HepG2 (cell line): ENCODE data around the gene RAC3. TPM values are rescaled to one million over a fixed set of nuclear protein-coding genes. Genes with fewer than 3 reads are reported as not detected.
A peak's percentile ranks its signal among the peaks of the same experiment; 100 is the strongest.

Experiments
- ATAC-seq: fragments of 200-7000 bp; cut with Tn5 transposase; 3 replicates; pipeline ENCODE4 v1.9.1; 2020; ENCODE audit warnings: mild to moderate bottlenecking, moderate library complexity
- BruUV-seq: library from RNA; stranded (reverse); fragments of 400-500 nt; replicated peaks from 2 replicates; lab custom pipeline; 2021; lab: Mats Ljungman, UMichigan
- CTCF ChIA-PET: fragments of 300-600 bp; formaldehyde crosslinking; extraction: SDS; loops from one replicate; lab custom pipeline; 2021; ENCODE audit warnings: low total read pairs, inconsistent platforms, low intra/inter-chr PET ratio; lab: Yijun Ruan, JAX
- POLR2A ChIA-PET: fragments of 350-600 bp; sonication (Branson Sonifier 250); formaldehyde crosslinking; loops from one replicate; lab custom pipeline; 2020; ENCODE audit warnings: antibody characterized with exemption, inconsistent platforms; lab: Yijun Ruan, JAX
- DNase-seq: peaks from one replicate; pipeline ENCODE4 v3.0.0-alpha.2; 2015; ENCODE audit warnings: low spot score
- FAIRE-seq: peaks from 3 replicates; lab custom pipeline; 2011; peaks lifted over from hg19 to GRCh38; lab: Jason Lieb, UNC
- H2AFZ ChIP-seq: one replicate; pipeline ENCODE4 v1.6.1; 2011; ENCODE audit warnings: low read length, inconsistent platforms
- H3K27ac ChIP-seq: fragments of 300-600 bp; 3 replicates; pipeline ENCODE4 v1.8.0; 2011; ENCODE audit warnings: mixed run types, mild to moderate bottlenecking, mixed read lengths, low read length, inconsistent platforms; ENCODE audit not compliant: insufficient read depth; ENCODE audit errors: extremely low read length
- H3K27me3 ChIP-seq, 2 experiments: fragments of 200-600 bp in 1 of 2; 2 replicates in 1 of 2; 3 replicates in 1 of 2; pipeline versions ENCODE4 v1.6.0 to v1.8.0; 2011; ENCODE audit warnings: low read length in 2 of 2, mild to moderate bottlenecking in 2 of 2, moderate library complexity in 2 of 2, inconsistent platforms in 1 of 2; ENCODE audit not compliant: insufficient read depth in 2 of 2, control insufficient read depth in 1 of 2
- H3K36me3 ChIP-seq, 2 experiments: fragments of 200-600 bp in 1 of 2; replicated peaks in 1 of 2; 2 replicates in 1 of 2; 3 replicates in 1 of 2; pipeline versions ENCODE4 v1.5.1 to v1.8.0; 2011; ENCODE audit warnings: low read length in 2 of 2, inconsistent platforms in 1 of 2; ENCODE audit not compliant: insufficient read depth in 2 of 2, control insufficient read depth in 1 of 2
- H3K4me1 ChIP-seq: 2 replicates; pipeline ENCODE4 v1.5.1; 2012; ENCODE audit warnings: low read length, inconsistent platforms; ENCODE audit not compliant: insufficient read depth
- H3K4me2 ChIP-seq: 2 replicates; pipeline ENCODE4 v1.6.0; 2011; ENCODE audit warnings: low read depth, low read length, inconsistent platforms
- H3K4me3 ChIP-seq, 3 experiments: fragments of 200-600 bp in 1 of 3; sonication (generic), shearing (Covaris generic) in 1 of 3; replicated peaks in 1 of 3; 2 replicates each; pipeline ENCODE4 v1.5.1; 2011 to 2016; ENCODE audit warnings: low read length in 3 of 3, inconsistent platforms in 2 of 3, low read depth in 2 of 3, mild to moderate bottlenecking in 2 of 3, control low read depth in 1 of 3, mixed read lengths in 1 of 3; ENCODE audit not compliant: insufficient read depth in 1 of 3
- H3K79me2 ChIP-seq: one replicate; pipeline ENCODE4 v1.6.1; 2011; ENCODE audit warnings: low read length, inconsistent platforms; ENCODE audit not compliant: insufficient read depth
- H3K9ac ChIP-seq: 2 replicates; pipeline ENCODE4 v1.6.0; 2011; ENCODE audit warnings: mild to moderate bottlenecking, low read depth, low read length, inconsistent platforms; ENCODE audit not compliant: insufficient read depth
- H3K9me3 ChIP-seq: 2 replicates; pipeline ENCODE4 v1.5.1; 2012; ENCODE audit warnings: mild to moderate bottlenecking, low read length
- H4K20me1 ChIP-seq: 2 replicates; pipeline ENCODE4 v1.6.0; 2011; ENCODE audit warnings: inconsistent platforms, mild to moderate bottlenecking, low read length, moderate library complexity; ENCODE audit not compliant: insufficient read depth
- CC2D1A ChIP-seq: sonication (generic); formaldehyde crosslinking; IDR thresholded peaks from 2 replicates; pipeline ENCODE4 v1.8.1; 2023; ENCODE audit warnings: mild to moderate bottlenecking, missing genetic modification reagents
- FIP1L1 ChIP-seq: fragments of 200-400 bp; formaldehyde crosslinking; IDR thresholded peaks from 2 replicates; pipeline ENCODE4 v1.6.1; 2018; ENCODE audit warnings: low read depth, mild to moderate bottlenecking, low read length, moderate library complexity, borderline replicate concordance; ENCODE audit not compliant: insufficient read depth
- FOXO1 ChIP-seq: sonication (generic); formaldehyde crosslinking; IDR thresholded peaks from 2 replicates; pipeline ENCODE4 v1.4.0; 2020; ENCODE audit warnings: missing genetic modification reagents
- MBD4 ChIP-seq: IDR thresholded peaks from 2 replicates; pipeline ENCODE4 v1.6.1; 2012; ENCODE audit warnings: low read length, inconsistent platforms, borderline replicate concordance
- MEIS1 ChIP-seq: sonication (generic); formaldehyde crosslinking; IDR thresholded peaks from 2 replicates; pipeline ENCODE4 v1.9.0; 2021; ENCODE audit warnings: mild to moderate bottlenecking, missing genetic modification reagents, moderate library complexity, borderline replicate concordance
- NFE2L1 ChIP-seq: sonication (generic); formaldehyde crosslinking; IDR thresholded peaks from 2 replicates; pipeline ENCODE4 v1.4.0; 2020; ENCODE audit warnings: missing genetic modification reagents, mild to moderate bottlenecking, borderline replicate concordance
- POLR2AphosphoS2 ChIP-seq: IDR thresholded peaks from 2 replicates; pipeline ENCODE4 v1.6.1; 2011; ENCODE audit warnings: low read depth, low read length, improper control_type of control experiment
- SMAD1 ChIP-seq: sonication (generic); formaldehyde crosslinking; IDR thresholded peaks from 2 replicates; pipeline ENCODE4 v1.4.0; 2020; ENCODE audit warnings: missing genetic modification reagents, low read depth, mild to moderate bottlenecking, borderline replicate concordance
- SSRP1 ChIP-seq: IDR thresholded peaks from 2 replicates; pipeline ENCODE4 v1.6.1; 2016; ENCODE audit warnings: control low read depth
- ZBTB1 ChIP-seq: sonication (generic); formaldehyde crosslinking; IDR thresholded peaks from 2 replicates; pipeline ENCODE4 v1.4.0; 2020; ENCODE audit warnings: missing genetic modification reagents, borderline replicate concordance
- ZNF224 ChIP-seq: sonication (generic); formaldehyde crosslinking; IDR thresholded peaks from 2 replicates; pipeline ENCODE4 v1.5.0; 2020; ENCODE audit warnings: mild to moderate bottlenecking, missing genetic modification reagents
- ZNF567 ChIP-seq: sonication (generic); formaldehyde crosslinking; IDR thresholded peaks from 2 replicates; pipeline ENCODE4 v1.8.1; 2023; ENCODE audit warnings: mild to moderate bottlenecking, missing genetic modification reagents, borderline replicate concordance
- ZNF83 ChIP-seq: sonication (generic); formaldehyde crosslinking; IDR thresholded peaks from 2 replicates; pipeline ENCODE4 v1.4.0; 2020; ENCODE audit warnings: missing genetic modification reagents, mild to moderate bottlenecking, borderline replicate concordance
- WGBS: methylation state at CpG from one replicate; pipeline ENCODE4 v1.1.6; 2017; ENCODE audit warnings: low lambda C conversion rate; 5-methylcytosine and 5-hydroxymethylcytosine counted together
- in situ Hi-C: cut with HindIII; loops from 2 replicates; pipeline ENCODE4 v1.10.0; 2017; ENCODE audit warnings: low pct_unique_long_range_greater_than_20kb; ENCODE audit not compliant: extremely low pct_ligation_motif_present
- intact Hi-C: fragments of 100-400 bp; cut with micrococcal nuclease; formaldehyde crosslinking; loops from one replicate; pipeline ENCODE4 v1.10.0; 2022; ENCODE audit not compliant: unreplicated experiment
- polyA plus RNA-seq, 8 experiments: library from polyadenylated mRNA; depleted of rRNA in 3 of 8; stranded (reverse) in 7 of 8; unstranded in 1 of 8; fragments of >200 nt; fragmentation: Illumina TruSeq in 4 of 8; extraction: Trizol in 4 of 8; gene quantifications; 2 replicates each; pipeline versions ENCODE4 v1.2.1 to v1.2.3, GENCODE V29; 2011 to 2016; ENCODE audit warnings: low read depth in 4 of 8, missing spikeins in 1 of 8, mixed read lengths in 1 of 8; ENCODE audit not compliant: insufficient read depth in 1 of 8
- total RNA-seq, 5 experiments: library from RNA; depleted of rRNA; stranded (reverse); fragments of >200 nt; fragmentation: Illumina TruSeq; extraction: Trizol; gene quantifications; 2 replicates each; pipeline ENCODE4 v1.2.3, GENCODE V29; 2016; ENCODE audit warnings: low read depth in 1 of 5
- TF ChIP-seq, protein P1 (sequence below): sonication (generic); formaldehyde crosslinking; IDR thresholded peaks from 2 replicates; pipeline ENCODE4 v1.5.0; 2020; ENCODE audit warnings: missing genetic modification reagents
- TF ChIP-seq, protein P2 (sequence below): sonication (generic); formaldehyde crosslinking; IDR thresholded peaks from 2 replicates; pipeline ENCODE4 v1.8.0; 2023; ENCODE audit warnings: mild to moderate bottlenecking, missing genetic modification reagents
- TF ChIP-seq, protein P3 (sequence below): sonication (generic); formaldehyde crosslinking; IDR thresholded peaks from 2 replicates; pipeline ENCODE4 v1.4.0; 2020; ENCODE audit warnings: low read depth, mild to moderate bottlenecking, missing genetic modification reagents
- TF ChIP-seq, protein P4 (sequence below): sonication (generic); formaldehyde crosslinking; IDR thresholded peaks from 2 replicates; pipeline ENCODE4 v1.4.0; 2020; ENCODE audit warnings: missing genetic modification reagents, borderline replicate concordance

The RAC3 gene
- total and polyA plus RNA-seq, 2 of the 13 experiments (the other 11 are each of a cell fraction or from before 2014, with no cell fraction given): 10.5 to 21.3 TPM

DNA sequence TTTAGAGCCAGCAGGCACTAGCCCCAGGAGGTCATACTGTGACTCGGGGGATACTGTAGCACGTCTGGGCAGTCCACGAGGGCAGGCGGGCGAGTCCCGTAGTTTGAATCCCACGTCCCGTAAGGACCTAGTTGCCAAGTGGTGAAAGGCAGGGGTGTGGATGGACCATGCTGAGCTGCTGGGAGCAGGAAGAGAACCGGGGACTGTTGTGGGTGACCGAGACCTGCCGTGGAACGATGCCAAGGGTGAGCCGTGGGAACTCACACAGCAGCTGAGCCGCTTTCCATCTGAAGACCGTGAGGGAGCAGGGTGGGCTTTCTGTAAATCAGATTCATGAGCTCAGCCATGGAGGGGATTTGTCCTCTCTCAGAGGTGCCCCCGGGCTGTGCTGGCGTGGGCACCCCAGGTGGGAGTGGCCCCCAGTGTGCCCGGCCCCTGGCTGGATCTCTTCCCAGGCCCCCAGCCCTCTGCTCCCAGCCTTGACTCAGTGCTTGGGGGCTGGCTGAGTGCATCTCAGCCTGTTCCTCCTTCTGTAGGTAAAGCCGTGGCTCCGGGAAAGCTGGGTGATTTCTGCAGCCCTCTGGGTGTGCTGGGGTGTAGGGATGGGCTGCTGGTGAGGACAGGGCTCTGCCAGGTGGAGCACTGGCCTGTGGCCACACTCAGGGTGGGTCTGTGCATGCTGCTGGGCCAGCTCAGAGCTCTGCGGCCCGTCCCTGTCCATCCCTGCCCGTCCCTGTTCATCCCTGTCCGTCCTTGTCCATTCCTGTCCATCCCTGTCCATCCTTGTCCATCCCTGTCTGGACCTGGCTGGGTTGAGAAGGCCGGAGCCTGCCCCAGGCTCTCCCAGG is 40.4 kb upstream of the RAC3 start:
- FAIRE-seq (no peak), ATAC-seq (no peak), DNase-seq (no peak)
- CTCF ChIA-PET: interaction anchor here (1.4 to 2.7 kb wide), 4 partner anchors 9 to 31 kb away, joined by 3 to 33 read pairs (median 4); partner anchors contain the start of gene NOTUM
- H3K79me2 ChIP-seq: peaks cover 41% of the 10 kb centered on the region
- no peak overlapping the region for H2AFZ ChIP-seq
- peak overlapping the region; percentile 89 for H3K4me2 ChIP-seq
- POLR2A ChIA-PET: interaction anchor here (0.6 to 16.1 kb wide), 24 partner anchors 9 to 286 kb away, joined by 3 to 470 read pairs (median 8); partner anchors contain the start of genes ALYREF, ANAPC11, ASPSCR1 and CENPX
- no peaks in the 10 kb centered on the region for H3K27me3 ChIP-seq
- H3K9me3 ChIP-seq: no peaks in the 10 kb centered on the region
- BruUV-seq: no TSS peak
- no peaks in the 10 kb centered on the region for H4K20me1 ChIP-seq
- peaks cover 63% of the 10 kb centered on the region for H3K4me1 ChIP-seq
- 65% methylated on average over 25 of the region's 25 CpGs for WGBS
- intact Hi-C loops (loop anchor here (1.0 kb wide), 2 partner anchors 30 to 46 kb away; partner anchors contain the start of gene DCXR), in situ Hi-C loops (no loop called here)
- H3K9ac ChIP-seq: peak overlapping the region; percentile 89
- peaks cover 8 to 22% of the 10 kb centered on the region in 2 experiments; a peak in 4 of 5 replicates for H3K36me3 ChIP-seq
- peak overlapping the region; percentile 97 for H3K27ac ChIP-seq
- peak overlapping the region; percentile 29 to 69 (median 44); a peak in 5 of 6 replicates for H3K4me3 ChIP-seq
- TF ChIP-seq, protein P1, sequence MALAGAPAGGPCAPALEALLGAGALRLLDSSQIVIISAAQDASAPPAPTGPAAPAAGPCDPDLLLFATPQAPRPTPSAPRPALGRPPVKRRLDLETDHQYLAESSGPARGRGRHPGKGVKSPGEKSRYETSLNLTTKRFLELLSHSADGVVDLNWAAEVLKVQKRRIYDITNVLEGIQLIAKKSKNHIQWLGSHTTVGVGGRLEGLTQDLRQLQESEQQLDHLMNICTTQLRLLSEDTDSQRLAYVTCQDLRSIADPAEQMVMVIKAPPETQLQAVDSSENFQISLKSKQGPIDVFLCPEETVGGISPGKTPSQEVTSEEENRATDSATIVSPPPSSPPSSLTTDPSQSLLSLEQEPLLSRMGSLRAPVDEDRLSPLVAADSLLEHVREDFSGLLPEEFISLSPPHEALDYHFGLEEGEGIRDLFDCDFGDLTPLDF (CRISPR knock-in tag): no peak
- TF ChIP-seq MBD4 (no peak), ZNF567 (peak; percentile 98), CC2D1A (CRISPR knock-in tag) (0 out of 2 replicates have a peak, but pooled peaks have one; percentile 88), SSRP1 (CRISPR knock-in tag) (peak; percentile 25; the same call in 1 of the 2 replicates), ZNF83 (peak; percentile 78; the same call in 1 of the 2 replicates), ZBTB1 (CRISPR knock-in tag) (no peak), NFE2L1 (CRISPR knock-in tag) (0 out of 2 replicates have a peak, but pooled peaks have one; percentile 66), ZNF224 (CRISPR knock-in tag) (0 out of 2 replicates have a peak, but pooled peaks have one; percentile 73), FIP1L1 (no peak), SMAD1 (CRISPR knock-in tag) (no peak), POLR2AphosphoS2 (no peak), MEIS1 (CRISPR knock-in tag) (0 out of 2 replicates have a peak, but pooled peaks have one; percentile 3), FOXO1 (CRISPR knock-in tag) (no peak)
- TF ChIP-seq, protein P2, sequence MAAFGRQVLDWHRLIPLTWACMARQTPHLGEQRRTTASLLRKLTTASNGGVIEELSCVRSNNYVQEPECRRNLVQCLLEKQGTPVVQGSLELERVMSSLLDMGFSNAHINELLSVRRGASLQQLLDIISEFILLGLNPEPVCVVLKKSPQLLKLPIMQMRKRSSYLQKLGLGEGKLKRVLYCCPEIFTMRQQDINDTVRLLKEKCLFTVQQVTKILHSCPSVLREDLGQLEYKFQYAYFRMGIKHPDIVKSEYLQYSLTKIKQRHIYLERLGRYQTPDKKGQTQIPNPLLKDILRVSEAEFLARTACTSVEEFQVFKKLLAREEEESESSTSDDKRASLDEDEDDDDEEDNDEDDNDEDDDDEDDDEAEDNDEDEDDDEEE (CRISPR knock-in tag): peak; percentile 37; the same call in 1 of the 2 replicates
- TF ChIP-seq, protein P3, sequence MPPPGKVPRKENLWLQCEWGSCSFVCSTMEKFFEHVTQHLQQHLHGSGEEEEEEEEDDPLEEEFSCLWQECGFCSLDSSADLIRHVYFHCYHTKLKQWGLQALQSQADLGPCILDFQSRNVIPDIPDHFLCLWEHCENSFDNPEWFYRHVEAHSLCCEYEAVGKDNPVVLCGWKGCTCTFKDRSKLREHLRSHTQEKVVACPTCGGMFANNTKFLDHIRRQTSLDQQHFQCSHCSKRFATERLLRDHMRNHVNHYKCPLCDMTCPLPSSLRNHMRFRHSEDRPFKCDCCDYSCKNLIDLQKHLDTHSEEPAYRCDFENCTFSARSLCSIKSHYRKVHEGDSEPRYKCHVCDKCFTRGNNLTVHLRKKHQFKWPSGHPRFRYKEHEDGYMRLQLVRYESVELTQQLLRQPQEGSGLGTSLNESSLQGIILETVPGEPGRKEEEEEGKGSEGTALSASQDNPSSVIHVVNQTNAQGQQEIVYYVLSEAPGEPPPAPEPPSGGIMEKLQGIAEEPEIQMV (CRISPR knock-in tag): no peak
- TF ChIP-seq, protein P4, sequence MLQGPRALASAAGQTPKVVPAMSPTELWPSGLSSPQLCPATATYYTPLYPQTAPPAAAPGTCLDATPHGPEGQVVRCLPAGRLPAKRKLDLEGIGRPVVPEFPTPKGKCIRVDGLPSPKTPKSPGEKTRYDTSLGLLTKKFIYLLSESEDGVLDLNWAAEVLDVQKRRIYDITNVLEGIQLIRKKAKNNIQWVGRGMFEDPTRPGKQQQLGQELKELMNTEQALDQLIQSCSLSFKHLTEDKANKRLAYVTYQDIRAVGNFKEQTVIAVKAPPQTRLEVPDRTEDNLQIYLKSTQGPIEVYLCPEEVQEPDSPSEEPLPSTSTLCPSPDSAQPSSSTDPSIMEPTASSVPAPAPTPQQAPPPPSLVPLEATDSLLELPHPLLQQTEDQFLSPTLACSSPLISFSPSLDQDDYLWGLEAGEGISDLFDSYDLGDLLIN (CRISPR knock-in tag): no peak
